K562 treated with DMSO at 1 percent for 24 hours (cell line): ENCODE measurements around the gene AMZ1. TPM values are rescaled to one million over a fixed set of nuclear protein-coding genes. Genes with fewer than 3 reads are reported as not detected.

Experiments used
- total RNA-seq: library from RNA; unstranded; fragments of 300-600 nt; gene quantifications from 2 replicates; pipeline ENCODE4 v1.2.3, GENCODE V29; 2022; ENCODE audit warnings: low read depth; ENCODE audit not compliant: insufficient read depth

Gene AMZ1, protein sequence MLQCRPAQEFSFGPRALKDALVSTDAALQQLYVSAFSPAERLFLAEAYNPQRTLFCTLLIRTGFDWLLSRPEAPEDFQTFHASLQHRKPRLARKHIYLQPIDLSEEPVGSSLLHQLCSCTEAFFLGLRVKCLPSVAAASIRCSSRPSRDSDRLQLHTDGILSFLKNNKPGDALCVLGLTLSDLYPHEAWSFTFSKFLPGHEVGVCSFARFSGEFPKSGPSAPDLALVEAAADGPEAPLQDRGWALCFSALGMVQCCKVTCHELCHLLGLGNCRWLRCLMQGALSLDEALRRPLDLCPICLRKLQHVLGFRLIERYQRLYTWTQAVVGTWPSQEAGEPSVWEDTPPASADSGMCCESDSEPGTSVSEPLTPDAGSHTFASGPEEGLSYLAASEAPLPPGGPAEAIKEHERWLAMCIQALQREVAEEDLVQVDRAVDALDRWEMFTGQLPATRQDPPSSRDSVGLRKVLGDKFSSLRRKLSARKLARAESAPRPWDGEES
- 0.07 TPM in 1 of 2 replicates, not detected in the other for total RNA-seq

DNA sequence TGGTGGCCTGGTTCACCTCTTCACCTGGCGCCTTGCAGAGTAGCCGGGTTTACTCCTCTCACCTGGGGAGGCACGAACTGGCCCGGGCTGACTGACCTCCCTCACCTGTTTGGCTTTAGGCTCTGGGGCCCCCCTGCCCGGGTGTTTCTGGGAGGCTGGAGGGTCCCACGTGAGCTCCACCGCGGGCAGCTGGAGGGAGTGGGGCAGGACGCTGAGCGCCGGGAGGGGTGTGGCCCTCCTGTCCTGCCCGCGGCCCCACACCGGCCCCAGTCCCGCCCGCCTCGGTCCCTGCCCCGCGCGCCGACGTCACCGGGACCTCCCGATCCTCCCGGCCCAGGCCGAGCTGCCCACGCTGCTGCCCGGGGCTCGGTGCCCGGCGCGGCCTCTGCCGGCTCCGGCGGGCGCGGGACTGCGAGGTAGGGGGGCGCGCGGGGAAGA, at the start of gene AMZ1:
Gene AMZ1, plus strand, starts transcription at position 322 of the 438 bp plus-strand sequence. CDS start 12,250 bp downstream, outside the sequence.

Other genes with a start within 250 kb of the AMZ1 start
- not detected in 2 replicates for gene GRIFIN, start 211.8 kb upstream of the AMZ1 start, total RNA-seq
- gene LFNG, start 168.4 kb upstream of the AMZ1 start, total RNA-seq: 0.76 and 0.83 TPM in 2 replicates
- gene BRAT1, start 132.7 kb upstream of the AMZ1 start, total RNA-seq: 64.4 and 76.4 TPM in 2 replicates
- gene IQCE, start 129.2 kb upstream of the AMZ1 start, total RNA-seq: 8.7 and 11.5 TPM in 2 replicates
- 11.2 TPM in 2 replicates for gene TTYH3, start 56.2 kb upstream of the AMZ1 start, total RNA-seq
- gene GNA12, start 156.1 kb downstream of the AMZ1 start, total RNA-seq: 40.0 and 45.0 TPM in 2 replicates